Measurements from ENCODE around the gene TEX35.

- TF ChIP-seq, protein P1, sequence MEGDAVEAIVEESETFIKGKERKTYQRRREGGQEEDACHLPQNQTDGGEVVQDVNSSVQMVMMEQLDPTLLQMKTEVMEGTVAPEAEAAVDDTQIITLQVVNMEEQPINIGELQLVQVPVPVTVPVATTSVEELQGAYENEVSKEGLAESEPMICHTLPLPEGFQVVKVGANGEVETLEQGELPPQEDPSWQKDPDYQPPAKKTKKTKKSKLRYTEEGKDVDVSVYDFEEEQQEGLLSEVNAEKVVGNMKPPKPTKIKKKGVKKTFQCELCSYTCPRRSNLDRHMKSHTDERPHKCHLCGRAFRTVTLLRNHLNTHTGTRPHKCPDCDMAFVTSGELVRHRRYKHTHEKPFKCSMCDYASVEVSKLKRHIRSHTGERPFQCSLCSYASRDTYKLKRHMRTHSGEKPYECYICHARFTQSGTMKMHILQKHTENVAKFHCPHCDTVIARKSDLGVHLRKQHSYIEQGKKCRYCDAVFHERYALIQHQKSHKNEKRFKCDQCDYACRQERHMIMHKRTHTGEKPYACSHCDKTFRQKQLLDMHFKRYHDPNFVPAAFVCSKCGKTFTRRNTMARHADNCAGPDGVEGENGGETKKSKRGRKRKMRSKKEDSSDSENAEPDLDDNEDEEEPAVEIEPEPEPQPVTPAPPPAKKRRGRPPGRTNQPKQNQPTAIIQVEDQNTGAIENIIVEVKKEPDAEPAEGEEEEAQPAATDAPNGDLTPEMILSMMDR (conservative IDR thresholded peaks at IDR 0.05 in 1 of 2, IDR thresholded peaks at IDR 0.05 in 1 of 2; ENCODE audit: extremely low read depth in 1 of 2, insufficient read depth in 1 of 2, low read depth in 1 of 2, low read length in 2 of 2) = no peak
- TF ChIP-seq EZH2 (IDR thresholded peaks at IDR 0.05; ENCODE audit: borderline replicate concordance, low read length) = no peak
These were observed 21.4 kb downstream of the TEX35 start for GRCh38 chr1:178534137-178534868.
